Measurements from ENCODE around the gene DOHH.

The DOHH gene

GRCh38 chr19:3441986-3442329, 58.5 kb downstream of the DOHH start:
- no peak for DNase-seq (ENCODE audit: low read depth, low spot score)

GRCh38 chr19:3441089-3441985, 59.1 kb downstream of the DOHH start:
- DNase-seq (ENCODE audit: low read depth, low spot score), result no peak
